Adipocyte (in vitro differentiated cells): ENCODE data around the gene DCLK1.
A peak's percentile ranks its signal among the peaks of the same experiment; 100 is the strongest.
"Not testable (repeated sequence)": the region's sequence is repeated elsewhere in the genome, so short reads cannot be mapped to it uniquely, and the experiment has no call there.

Experiments
- DNase-seq: peaks from one replicate; pipeline ENCODE4 v3.0.0-alpha.2; 2015; ENCODE audit warnings: low read depth
- H3K27me3 ChIP-seq: replicated peaks from 2 replicates; pipeline ENCODE4 v1.7.0; 2013; ENCODE audit warnings: mild to moderate bottlenecking, low read length, moderate library complexity; ENCODE audit not compliant: control insufficient read depth, insufficient read depth
- H3K36me3 ChIP-seq: 2 replicates; pipeline ENCODE4 v1.7.0; 2013; ENCODE audit warnings: low read length, mild to moderate bottlenecking, moderate library complexity; ENCODE audit not compliant: control insufficient read depth, insufficient read depth, severe bottlenecking
- H3K4me1 ChIP-seq: 2 replicates; pipeline ENCODE4 v1.7.0; 2013; ENCODE audit warnings: mild to moderate bottlenecking, low read length, moderate library complexity; ENCODE audit not compliant: control insufficient read depth, insufficient read depth
- H3K4me3 ChIP-seq: 2 replicates; pipeline ENCODE4 v1.7.0; 2013; ENCODE audit warnings: mild to moderate bottlenecking, low read length, moderate library complexity
- H3K9ac ChIP-seq: 2 replicates; pipeline ENCODE4 v1.7.0; 2013; ENCODE audit warnings: mild to moderate bottlenecking, low read length, moderate library complexity
- H3K9me3 ChIP-seq: 2 replicates; pipeline ENCODE4 v1.7.0; 2013; ENCODE audit warnings: mild to moderate bottlenecking, low read length, moderate library complexity; ENCODE audit not compliant: control insufficient read depth

DCLK1 gene

DNA sequence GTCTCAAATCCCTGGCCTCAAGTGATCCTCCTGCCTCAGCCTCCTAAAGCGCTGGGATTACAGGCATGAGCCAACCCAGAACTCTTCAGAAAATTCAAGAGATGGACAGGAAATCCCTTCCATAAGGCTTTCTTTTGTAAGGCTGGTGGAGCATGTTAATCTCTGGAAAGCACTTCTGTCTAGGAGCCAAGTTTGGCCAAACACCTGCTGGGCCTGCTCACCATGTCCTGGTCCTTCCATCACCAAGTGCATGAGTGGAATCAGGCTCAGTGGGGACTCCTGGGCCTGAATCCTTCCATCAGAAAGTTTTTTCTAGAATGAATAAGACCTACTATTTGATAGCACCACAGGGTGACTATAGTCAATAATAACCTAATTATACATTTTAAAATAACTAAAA is 148.0 kb downstream of the DCLK1 start:
- Histone ChIP-seq H3K36me3 (no peaks in the 10 kb centered on the region), H3K4me1 (peaks cover 23% of the 10 kb centered on the region), H3K9ac (no peak overlapping the region), H3K9me3 (no peaks in the 10 kb centered on the region), H3K4me3 (no peak overlapping the region), H3K27me3 (no peaks in the 10 kb centered on the region)
- no peak for DNase-seq

DNA sequence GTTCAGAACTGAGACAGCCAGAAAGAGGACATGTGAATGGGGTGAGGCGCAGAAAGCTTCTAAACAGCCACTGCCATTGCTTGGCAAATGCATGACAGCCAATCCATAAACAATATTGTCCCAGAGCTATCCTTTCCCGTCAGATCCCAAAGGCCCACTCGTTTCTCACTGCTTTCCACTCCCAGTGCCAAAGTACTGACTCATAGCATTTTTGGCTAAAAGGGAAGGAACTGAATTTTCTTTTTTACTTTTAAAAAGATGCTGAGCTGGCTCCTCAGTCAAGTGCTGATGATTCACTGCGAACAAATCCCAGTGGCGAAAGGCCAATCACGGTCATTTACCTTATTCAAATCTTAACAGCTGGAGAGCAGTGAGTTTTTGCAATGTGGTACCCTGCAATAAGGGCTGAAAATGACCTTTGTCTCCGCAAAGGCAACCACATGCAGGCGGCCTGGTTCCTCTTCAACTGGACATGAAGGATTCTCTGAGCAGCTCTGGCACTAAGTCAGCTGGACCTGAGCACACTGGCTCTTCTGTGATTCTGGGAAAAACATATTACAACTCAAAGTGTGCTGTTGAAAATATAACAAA is 151.7 kb downstream of the DCLK1 start:
- DNase-seq, result peak; percentile 93
- Histone ChIP-seq H3K27me3 (no peaks in the 10 kb centered on the region), H3K4me3 (peak overlapping the region; percentile 64)

DNA sequence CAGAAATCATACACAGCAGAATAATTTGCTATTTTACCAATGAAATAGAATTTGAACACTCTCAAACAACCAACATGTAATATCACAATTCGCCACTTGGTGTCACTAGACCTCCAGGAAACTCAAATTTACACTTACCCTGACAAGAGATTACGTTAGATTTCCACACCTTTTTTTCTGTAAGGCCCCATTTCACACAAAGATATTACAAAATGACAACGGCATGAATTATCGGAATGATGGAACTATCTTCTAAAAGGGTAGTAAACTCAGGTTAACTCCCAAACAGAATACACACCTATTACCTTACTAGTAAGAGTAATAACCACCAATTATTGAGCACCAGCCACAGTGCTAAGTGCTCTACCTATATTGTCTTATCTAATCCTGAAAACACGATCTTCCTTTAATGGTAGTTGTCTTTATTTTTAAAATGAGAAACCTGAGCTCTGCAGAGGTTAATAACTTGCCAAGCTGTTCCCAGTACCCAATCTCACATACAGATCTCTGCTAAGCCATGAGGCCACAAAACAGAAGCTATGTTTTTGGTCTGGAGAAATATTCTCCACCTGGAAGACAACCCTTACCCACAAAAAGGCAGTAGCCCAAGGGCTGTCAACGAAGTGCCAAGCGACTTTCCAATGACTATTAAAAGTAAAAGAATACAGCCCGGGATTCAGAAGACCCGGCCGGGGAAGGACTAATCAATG is 152.4 kb downstream of the DCLK1 start:
- DNase-seq, result peak; percentile 85
- H3K27me3 ChIP-seq, result no peaks in the 10 kb centered on the region
- H3K4me1 ChIP-seq, result peaks cover 18% of the 10 kb centered on the region
- no peaks in the 10 kb centered on the region for H3K9me3 ChIP-seq
- H3K4me3 ChIP-seq, result peak overlapping the region; percentile 64
- H3K36me3 ChIP-seq, result no peaks in the 10 kb centered on the region
- peak overlapping the region; percentile 85 for H3K9ac ChIP-seq

More for the DNA sequence above, 151.7 kb downstream of the DCLK1 start:
- peak overlapping the region; percentile 85 for H3K9ac ChIP-seq
- H3K9me3 ChIP-seq, result no peaks in the 10 kb centered on the region
- H3K36me3 ChIP-seq, result no peaks in the 10 kb centered on the region
- peaks cover 18% of the 10 kb centered on the region for H3K4me1 ChIP-seq

DNA sequence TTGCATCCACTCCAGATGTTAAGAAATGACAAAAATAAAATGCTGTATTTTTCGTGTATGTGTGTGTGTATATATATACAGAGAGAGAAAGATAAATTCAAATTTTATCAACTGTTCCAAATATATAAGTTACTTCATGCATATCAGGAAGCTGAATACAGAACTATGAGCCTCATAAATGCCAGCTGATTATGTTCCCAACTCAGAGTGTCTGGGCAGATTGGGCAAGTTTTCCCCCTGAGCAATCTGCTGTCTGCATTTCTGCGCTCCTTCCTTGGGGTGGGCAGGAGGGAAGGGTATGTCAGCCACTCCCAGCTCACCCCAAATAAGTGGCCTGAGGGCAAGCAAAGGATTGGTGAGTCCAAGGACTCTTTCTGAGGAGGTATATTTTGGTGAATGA is 154.1 kb downstream of the DCLK1 start:
- Histone ChIP-seq H3K9me3 (no peaks in the 10 kb centered on the region), H3K4me1 (peaks cover 18% of the 10 kb centered on the region), H3K36me3 (no peaks in the 10 kb centered on the region), H3K9ac (no peak overlapping the region), H3K4me3 (no peak overlapping the region), H3K27me3 (no peaks in the 10 kb centered on the region)
- no peak for DNase-seq

DNA sequence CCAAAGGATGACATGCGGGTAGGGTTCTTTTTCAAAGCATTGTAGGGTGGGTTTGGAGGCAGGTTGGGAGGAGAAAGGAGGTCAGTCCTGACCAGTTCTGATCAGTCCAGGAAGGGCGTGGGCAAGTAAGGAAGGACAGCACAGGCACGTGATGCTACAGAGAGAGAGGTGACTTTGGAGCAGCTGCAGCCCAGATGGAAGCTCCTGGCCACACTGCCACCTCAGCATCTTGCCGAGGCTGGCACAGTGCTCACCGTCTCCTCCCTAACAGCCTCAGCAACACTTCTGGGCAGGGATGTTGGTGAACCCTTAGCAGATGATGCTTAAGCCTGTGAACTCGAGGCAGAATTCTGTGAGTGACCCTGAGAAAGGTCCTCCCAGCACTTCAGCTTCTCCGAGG is 155.1 kb downstream of the DCLK1 start:
- Histone ChIP-seq H3K4me1 (peaks cover 18% of the 10 kb centered on the region), H3K9ac (no peak overlapping the region), H3K36me3 (no peaks in the 10 kb centered on the region), H3K9me3 (no peaks in the 10 kb centered on the region), H3K27me3 (no peaks in the 10 kb centered on the region), H3K4me3 (no peak overlapping the region)
- no peak for DNase-seq

DNA sequence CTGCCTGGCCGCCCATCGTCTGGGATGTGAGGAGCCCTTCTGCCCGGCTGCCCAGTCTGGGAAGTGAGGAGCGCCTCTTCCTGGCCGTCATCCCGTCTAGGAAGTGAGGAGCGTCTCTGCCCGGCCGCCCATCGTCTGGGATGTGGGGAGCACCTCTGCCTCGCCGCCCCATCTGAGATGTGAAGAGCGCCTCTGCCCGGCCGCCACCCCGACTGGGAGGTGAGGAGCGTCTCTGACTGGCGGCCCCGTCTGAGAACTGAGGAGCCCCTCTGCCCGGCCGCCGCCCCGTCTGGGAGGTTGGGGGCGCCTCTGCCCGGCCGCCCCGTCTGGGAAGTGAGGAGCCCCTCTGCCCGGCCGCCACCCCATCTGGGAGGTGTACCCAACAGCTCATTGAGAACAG is 164.2 kb downstream of the DCLK1 start:
- peaks cover 35% of the 10 kb centered on the region for H3K4me1 ChIP-seq
- H3K27me3 ChIP-seq, DNase-seq, H3K9ac ChIP-seq, H3K36me3 ChIP-seq, H3K4me3 ChIP-seq, H3K9me3 ChIP-seq: not testable (repeated sequence)

DNA sequence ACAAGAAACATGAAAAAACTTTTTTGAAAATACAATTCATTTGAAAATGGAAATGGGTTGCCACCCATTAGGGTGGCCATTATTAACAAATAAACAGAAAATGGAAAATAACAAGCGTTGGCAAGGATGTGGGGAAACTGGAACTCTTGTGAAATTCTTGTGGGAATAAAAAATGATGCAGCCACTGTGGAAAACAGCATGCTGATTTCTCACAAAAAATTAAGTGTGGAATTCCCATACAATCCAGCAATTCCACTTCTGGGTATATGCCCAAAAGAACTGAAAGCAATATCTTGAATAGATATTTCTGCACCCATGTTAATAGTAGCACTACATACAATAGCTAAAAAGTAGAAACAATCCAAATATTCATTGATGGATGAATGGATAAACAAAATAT is 165.2 kb downstream of the DCLK1 start:
- Histone ChIP-seq H3K4me3 (peak overlapping the region; percentile 45), H3K9ac (peak overlapping the region; percentile 74), H3K4me1 (peaks cover 44% of the 10 kb centered on the region), H3K36me3 (no peaks in the 10 kb centered on the region), H3K27me3 (no peaks in the 10 kb centered on the region), H3K9me3 (no peaks in the 10 kb centered on the region)
- DNase-seq, result peak; percentile 38

DNA sequence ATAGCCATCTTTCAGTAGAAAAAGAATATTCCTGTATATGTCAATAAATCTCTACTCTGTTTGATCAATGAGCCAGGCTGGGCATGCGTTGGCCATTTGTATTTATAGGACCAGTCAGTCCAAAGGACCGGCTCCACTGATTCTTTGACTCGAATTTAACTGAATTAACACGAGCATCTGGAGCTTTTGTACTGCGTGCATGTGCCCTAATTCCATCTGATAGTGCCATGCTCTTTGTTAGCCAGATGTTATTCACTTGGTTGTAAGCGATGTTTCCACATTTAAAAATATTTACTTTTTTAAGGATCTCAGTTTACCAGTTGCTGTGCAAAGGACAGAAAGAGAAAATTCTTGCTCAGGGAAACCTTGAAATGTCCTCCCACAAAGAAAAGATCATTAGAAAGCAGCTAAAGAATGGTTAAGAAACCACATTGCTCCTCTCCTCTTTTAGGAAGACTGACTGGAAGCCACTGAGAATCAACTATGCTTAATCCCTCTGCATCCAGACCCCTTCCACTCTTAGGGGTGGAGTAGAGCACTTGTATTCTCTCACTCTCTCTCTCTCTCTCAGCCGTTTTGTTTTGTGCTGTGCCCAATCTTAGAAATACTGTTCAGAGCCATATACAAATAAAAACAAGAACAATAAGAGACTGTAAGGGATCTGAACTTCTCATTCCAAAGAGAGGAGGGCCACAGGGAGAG is 165.8 kb downstream of the DCLK1 start:
- H3K4me1 ChIP-seq, result peaks cover 50% of the 10 kb centered on the region
- H3K4me3 ChIP-seq, result peak overlapping the region; percentile 57
- DNase-seq, result no peak
- H3K27me3 ChIP-seq, result no peaks in the 10 kb centered on the region
- peak overlapping the region; percentile 74 for H3K9ac ChIP-seq
- no peaks in the 10 kb centered on the region for H3K9me3 ChIP-seq
- no peaks in the 10 kb centered on the region for H3K36me3 ChIP-seq

DNA sequence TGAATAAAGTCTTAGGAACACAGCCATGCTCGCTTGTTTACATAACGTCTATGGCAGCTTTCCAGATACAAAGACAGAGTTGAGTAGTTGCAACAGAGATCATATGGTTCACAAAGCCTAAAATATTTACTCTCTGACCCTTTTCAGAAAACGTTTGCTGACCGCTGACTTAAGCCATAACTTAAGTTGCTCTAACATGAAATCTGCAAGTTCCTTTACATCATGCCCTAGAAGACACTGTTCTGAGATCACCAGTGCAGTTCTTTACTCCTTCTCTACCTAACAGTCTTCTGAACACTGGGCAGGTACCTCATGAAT is 166.4 kb downstream of the DCLK1 start:
- Histone ChIP-seq H3K36me3 (no peaks in the 10 kb centered on the region), H3K9ac (peak overlapping the region; percentile 74), H3K9me3 (no peaks in the 10 kb centered on the region), H3K4me1 (peaks cover 56% of the 10 kb centered on the region), H3K27me3 (no peaks in the 10 kb centered on the region), H3K4me3 (peak overlapping the region; percentile 57)
- peak; percentile 90 for DNase-seq

DNA sequence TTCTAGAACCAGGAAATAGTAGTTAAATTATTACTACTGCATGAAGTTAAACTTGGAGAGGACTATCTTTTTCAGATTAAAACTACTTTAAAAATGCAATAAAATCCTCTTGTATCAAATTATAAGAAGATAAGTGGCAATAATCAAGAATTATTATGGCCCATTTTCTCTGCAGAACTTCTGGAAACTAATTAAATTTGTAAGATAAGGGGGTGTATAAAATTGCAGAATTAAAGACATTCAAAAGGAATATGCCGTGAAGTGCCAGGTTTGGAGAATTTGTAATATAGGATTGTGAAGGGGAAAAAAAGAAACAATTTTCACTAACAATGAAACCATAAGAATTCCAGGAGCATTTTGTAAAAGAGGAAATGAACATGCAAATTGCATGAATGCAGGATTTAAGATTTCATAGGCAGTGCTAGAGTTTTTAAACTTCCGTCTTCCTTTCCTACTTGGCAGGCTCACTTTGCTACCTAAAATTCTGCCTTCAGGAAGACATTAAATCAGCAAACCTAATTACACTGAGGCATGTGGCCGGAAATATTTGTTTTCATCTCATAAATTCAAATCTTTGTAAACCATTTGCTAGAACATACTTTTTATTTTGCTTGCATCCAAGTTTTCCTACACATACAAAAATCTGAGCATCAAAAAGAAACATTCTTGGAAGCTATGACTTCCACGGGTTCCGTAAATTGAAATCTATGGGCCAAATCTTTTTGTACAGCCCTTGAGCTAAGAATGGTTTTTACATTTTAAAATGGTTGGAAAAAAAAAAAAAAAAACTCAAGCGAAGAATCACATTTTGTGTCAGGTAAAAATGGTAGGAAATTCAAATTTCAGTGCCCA is 166.9 kb downstream of the DCLK1 start:
- Histone ChIP-seq H3K9ac (peak overlapping the region; percentile 27), H3K4me1 (peaks cover 62% of the 10 kb centered on the region), H3K4me3 (peak overlapping the region; percentile 7), H3K27me3 (no peaks in the 10 kb centered on the region), H3K9me3 (no peaks in the 10 kb centered on the region), H3K36me3 (no peaks in the 10 kb centered on the region)
- DNase-seq, result no peak
